ENCODE measurements around the gene DAPK2. TPM values are rescaled to one million over a fixed set of nuclear protein-coding genes. Genes with fewer than 3 reads are reported as not detected.

The DAPK2 gene
- total and polyA plus RNA-seq, 2 of the 4 experiments (the other 2 are of a cell fraction): 0.34 to 0.36 TPM

DNA sequence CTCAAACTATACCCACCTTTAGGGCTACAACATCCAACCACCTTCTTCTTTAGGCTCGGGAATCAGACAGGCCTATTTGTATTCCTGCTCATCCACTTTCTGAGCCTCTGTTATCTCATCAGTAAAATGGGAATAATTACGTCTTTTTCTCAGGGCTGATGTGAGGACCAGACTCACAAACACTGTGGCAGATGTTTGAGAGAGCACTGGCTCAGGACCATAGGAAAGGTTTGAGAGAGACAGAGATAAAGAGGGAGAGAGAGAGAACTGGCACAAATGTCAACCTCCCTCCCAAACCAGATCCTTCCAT is 4.8 kb upstream of the DAPK2 start (continued):
- TF ChIP-seq, protein P1, sequence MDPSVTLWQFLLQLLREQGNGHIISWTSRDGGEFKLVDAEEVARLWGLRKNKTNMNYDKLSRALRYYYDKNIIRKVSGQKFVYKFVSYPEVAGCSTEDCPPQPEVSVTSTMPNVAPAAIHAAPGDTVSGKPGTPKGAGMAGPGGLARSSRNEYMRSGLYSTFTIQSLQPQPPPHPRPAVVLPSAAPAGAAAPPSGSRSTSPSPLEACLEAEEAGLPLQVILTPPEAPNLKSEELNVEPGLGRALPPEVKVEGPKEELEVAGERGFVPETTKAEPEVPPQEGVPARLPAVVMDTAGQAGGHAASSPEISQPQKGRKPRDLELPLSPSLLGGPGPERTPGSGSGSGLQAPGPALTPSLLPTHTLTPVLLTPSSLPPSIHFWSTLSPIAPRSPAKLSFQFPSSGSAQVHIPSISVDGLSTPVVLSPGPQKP (IDR thresholded peaks at IDR 0.05; ENCODE audit: borderline replicate concordance, low read depth, low read length): no peak
- TF ChIP-seq CHD1 (IDR thresholded peaks at IDR 0.05; ENCODE audit: low read depth, low read length) (no peak), RAD21 (IDR thresholded peaks at IDR 0.05; ENCODE audit: low read length) (no peak)

- no TSS peak for BruUV-seq (replicated peaks)
- Histone ChIP-seq H3K9ac (ENCODE audit: low read depth, low read length) (no peak overlapping the region), H2AK5ac (ENCODE audit: low read depth, low read length) (no peak overlapping the region), H3K4me1 (ENCODE audit: control insufficient read depth, insufficient read depth, low read length) (peaks cover 1% of the 10 kb centered on the region; the same call in 1 of the 2 replicates), H4K8ac (ENCODE audit: low read depth in 2 of 2, low read length in 2 of 2) (no peak overlapping the region), H2BK5ac (ENCODE audit: low read depth, low read length, poor library complexity, severe bottlenecking) (no peak overlapping the region), H3K56ac (ENCODE audit: extremely low read depth, insufficient read depth, low read length) (no peak overlapping the region), H3K79me1 (ENCODE audit: low read depth in 1 of 2, low read length in 2 of 2) (no peaks in the 10 kb centered on the region), H3K36me3 (ENCODE audit: control insufficient read depth, insufficient read depth, low read length) (no peaks in the 10 kb centered on the region), H3K4ac (ENCODE audit: low read depth, low read length) (no peak overlapping the region), H2AFZ (replicated peaks; ENCODE audit: low read length, poor library complexity) (no peak overlapping the region), H3K4me3 (ENCODE audit: insufficient read depth, low read depth, low read length) (no peak overlapping the region), H2BK20ac (ENCODE audit: low read depth, low read length) (no peak overlapping the region), H3K4me2 (ENCODE audit: low read depth, low read length) (no peak overlapping the region), H3K23ac (ENCODE audit: low read depth, low read length) (no peak overlapping the region), H2BK120ac (ENCODE audit: low read depth, low read length) (no peak overlapping the region), H4K20me1 (ENCODE audit: insufficient read depth, low read length) (no peaks in the 10 kb centered on the region; the same call in 1 of the 2 replicates), H3K9me1 (ENCODE audit: insufficient read depth, low read length) (0 out of 2 replicates have a peak, but pooled peaks cover 2% of the 10 kb centered on the region), H2BK15ac (ENCODE audit: low read depth, low read length) (no peak overlapping the region), H3K9me3 (ENCODE audit: control insufficient read depth, insufficient read depth, low read length) (no peaks in the 10 kb centered on the region), H2AK9ac (replicated peaks; ENCODE audit: low read depth, low read length, poor library complexity) (no peak overlapping the region), H4K5ac (ENCODE audit: low read depth, low read length) (no peak overlapping the region), H3K14ac (replicated peaks; ENCODE audit: low read depth, low read length) (no peak overlapping the region), H3K27me3 (ENCODE audit: control insufficient read depth, insufficient read depth, low read length) (peaks cover 31% of the 10 kb centered on the region), H3K18ac (ENCODE audit: low read depth, low read length) (no peak overlapping the region), H3K27ac (ENCODE audit: insufficient read depth, low read length) (no peak overlapping the region), H4K91ac (ENCODE audit: insufficient read depth, low read depth, low read length) (no peak overlapping the region)
- ChIA-PET POLR2A (ENCODE audit: unreplicated experiment) (no interaction called here), CTCF (no interaction called here)
- dilution Hi-C loops (cut with HindIII; ENCODE audit: low sequenced_read_pairs, unreplicated experiment): no loop called here
- intact Hi-C loops (cut with micrococcal nuclease): no loop called here
- ATAC-seq (ENCODE audit: low read depth) (no peak), DNase-seq (no peak)
- in situ Hi-C loops (cut with MboI; ENCODE audit: low sequenced_read_pairs): loop anchor here (25.0 kb wide), 2 partner anchors 413 to 763 kb away; partner anchors contain the start of gene APH1B
- WGBS, 2 experiments (ENCODE audit: extremely low coverage in 2 of 2, insufficient read length in 1 of 2): 73% methylated on average over 3 of the region's 8 CpGs; no CpG with 5 or more reads in 1 of the 2 experiments
- TF ChIP-seq CTCF (conservative IDR thresholded peaks at IDR 0.05; ENCODE audit: low read depth, low read length) (no peak), RCOR1 (IDR thresholded peaks at IDR 0.05; ENCODE audit: insufficient replicate concordance, low read length) (no peak), POLR2A (IDR thresholded peaks at IDR 0.05; ENCODE audit: low read depth, low read length) (no peak), RAD21 (IDR thresholded peaks at IDR 0.05; ENCODE audit: low read length) (no peak), MAZ (IDR thresholded peaks at IDR 0.05; ENCODE audit: borderline replicate concordance, low read depth, low read length) (no peak), MXI1 (IDR thresholded peaks at IDR 0.05; ENCODE audit: borderline replicate concordance, low read depth, low read length) (no peak), CHD1 (IDR thresholded peaks at IDR 0.05; ENCODE audit: low read depth, low read length) (no peak), CEBPB (IDR thresholded peaks at IDR 0.05; ENCODE audit: low read depth, low read length) (no peak), MAFK (IDR thresholded peaks at IDR 0.05; ENCODE audit: low read depth, low read length) (no peak)
- TF ChIP-seq, protein P1 (IDR thresholded peaks at IDR 0.05; ENCODE audit: borderline replicate concordance, low read depth, low read length): no peak
Measured at GRCh38 chr15:64050281-64051092, 4.2 kb upstream of the DAPK2 start.
